GM18502 (cell line): Measurements from ENCODE around the gene ELP4.
A peak's percentile ranks its signal among the peaks of the same experiment; 100 is the strongest.
"Not testable (repeated sequence)": the region's sequence is repeated elsewhere in the genome, so short reads cannot be mapped to it uniquely, and the experiment has no call there.

Experiments
- ATAC-seq: cut with Tn5 transposase; IDR thresholded peaks from one replicate; pipeline ENCODE4 v1.9.1; 2021; ENCODE audit warnings: mild to moderate bottlenecking; ENCODE audit not compliant: unreplicated experiment, poor library complexity

Gene ELP4

DNA sequence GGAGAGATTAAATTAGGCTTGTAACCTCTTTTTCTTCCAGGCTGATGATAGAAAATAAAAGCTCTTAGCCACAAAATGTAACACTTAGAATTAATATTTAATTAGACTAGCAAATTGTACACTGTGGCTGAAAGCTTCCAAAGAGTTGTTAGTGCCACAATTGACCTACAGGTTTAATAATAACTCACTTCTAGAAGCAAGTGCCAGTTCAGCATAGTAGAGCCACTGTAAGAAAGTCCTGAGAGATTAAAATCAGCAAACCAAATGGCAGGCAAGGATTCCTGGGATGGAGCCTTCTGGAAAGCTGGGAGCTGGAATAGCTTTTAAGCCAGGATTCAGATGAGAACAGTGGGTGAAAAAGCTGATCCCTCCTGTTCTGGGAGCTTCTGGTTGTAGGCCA, 131.0 kb downstream of the ELP4 start:
- no peak for ATAC-seq

DNA sequence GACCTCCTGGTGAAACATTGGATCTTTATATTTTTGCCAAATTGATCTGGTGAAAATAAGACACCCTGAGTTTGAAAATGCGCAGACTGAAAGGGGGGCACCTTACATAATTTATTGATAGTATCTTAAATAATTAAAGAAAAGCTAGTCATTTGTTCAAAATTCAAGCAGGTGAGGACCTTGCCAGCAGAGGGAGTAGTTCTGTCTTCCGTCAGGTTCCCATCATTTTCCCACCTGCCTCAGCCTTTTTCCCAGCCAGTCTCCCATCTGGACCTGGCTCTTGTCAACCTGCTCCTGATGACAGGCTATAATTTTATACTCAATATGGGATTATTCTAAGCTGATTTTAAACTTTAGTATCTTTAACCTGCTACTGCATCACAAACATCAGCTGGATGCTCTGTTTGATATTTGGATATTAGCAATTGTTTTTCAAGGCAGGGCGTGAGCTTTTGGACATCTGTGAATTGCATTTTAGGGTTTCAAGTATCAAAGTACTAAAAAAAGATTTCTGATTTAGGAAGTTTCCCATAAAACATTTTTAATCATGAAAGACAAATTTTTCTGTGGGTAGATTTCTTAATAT, 132.0 kb downstream of the ELP4 start:
- ATAC-seq = no peak

DNA sequence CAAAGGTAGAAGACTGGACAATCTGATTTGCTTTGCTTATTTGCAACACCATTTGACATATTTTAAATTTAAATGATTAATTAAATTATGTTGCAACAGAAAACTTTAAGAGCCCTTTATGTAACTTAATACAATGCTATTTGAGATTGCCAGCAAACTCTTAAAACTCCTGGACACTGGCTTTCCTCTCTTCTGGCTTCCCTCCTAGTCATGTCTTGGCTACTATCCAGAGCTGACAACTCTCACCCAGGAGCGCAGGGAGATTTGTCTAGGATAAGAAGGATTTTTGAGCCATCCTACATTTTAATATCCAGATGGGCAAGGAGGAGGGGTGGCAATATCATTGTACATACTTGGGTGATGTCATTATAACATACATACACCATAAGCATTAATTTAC, 134.3 kb downstream of the ELP4 start:
- no peak for ATAC-seq

DNA sequence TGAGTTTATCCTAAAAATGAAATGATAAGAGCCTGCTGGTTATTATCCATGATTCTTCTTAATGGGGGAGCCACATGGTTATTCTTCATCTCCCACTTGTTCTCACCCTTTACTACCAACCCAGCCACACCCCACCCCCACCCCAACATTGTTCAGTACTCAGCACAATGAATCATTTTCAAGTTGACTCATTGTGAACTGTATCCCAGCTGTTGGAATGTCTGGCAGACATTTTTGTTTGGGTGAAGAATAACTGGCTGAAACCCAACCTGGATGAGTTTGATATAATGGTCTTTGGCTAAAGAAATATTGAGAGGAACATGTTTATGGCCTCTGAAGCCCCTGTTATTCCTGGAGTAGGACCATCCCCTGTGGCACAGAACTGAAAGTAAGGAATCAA, 136.2 kb downstream of the ELP4 start:
- ATAC-seq = no peak

DNA sequence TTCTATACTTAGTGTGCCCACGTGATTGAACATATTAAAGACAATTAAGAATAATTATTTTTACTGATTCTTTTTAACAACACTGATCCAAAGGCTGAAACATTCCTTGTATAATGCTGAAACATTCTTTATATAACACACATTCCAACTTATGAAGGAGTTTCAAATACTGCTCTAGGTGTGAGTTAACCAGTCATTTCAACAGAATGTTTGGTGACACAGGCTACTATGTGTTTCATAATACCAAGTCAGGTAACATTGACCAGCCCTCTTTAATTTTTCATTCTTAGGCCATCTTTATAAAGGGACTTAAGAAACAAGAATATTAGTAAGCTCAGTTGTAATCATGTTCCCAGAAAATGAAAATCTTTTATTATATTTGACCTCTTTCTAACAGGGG, 136.6 kb downstream of the ELP4 start:
- no peak for ATAC-seq

DNA sequence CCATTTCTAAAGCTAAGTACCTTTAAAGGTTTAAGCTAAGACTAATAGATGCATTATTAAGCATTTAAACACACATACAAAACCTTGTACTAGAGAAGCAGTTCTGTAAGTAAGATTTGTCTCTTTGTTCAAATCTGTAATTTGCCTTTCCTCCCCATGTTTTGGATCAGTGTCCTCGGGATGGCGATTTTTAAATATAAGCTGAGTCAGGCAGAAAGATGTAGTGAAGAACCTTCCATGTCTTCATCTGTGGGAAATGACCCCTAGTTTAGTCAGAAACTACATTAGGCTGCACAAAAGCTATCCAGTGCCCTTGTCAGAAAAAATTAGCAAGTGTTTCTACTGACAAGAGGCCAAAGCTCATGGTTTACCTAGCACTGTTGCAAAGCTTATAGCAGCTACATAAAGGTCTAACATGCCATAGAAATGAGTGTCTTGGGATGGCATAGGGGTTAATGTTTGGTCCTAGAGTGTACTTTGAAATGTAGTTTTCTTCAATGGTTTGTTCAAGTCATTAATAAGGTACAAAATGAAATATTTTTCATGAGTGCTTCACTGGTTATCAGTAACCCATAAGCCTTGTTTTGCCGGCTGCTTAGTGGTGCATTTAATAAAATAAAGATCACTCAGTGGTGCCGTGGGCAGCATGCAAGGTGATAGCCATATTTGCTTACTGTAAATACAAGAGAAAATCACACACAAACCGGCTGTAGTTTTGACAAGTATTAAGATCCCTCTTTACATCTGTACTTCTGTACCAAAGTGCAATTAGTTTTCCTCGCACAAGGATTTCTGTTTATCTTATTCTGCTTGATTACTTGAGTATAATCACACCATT, 139.8 kb downstream of the ELP4 start:
- no peak for ATAC-seq

DNA sequence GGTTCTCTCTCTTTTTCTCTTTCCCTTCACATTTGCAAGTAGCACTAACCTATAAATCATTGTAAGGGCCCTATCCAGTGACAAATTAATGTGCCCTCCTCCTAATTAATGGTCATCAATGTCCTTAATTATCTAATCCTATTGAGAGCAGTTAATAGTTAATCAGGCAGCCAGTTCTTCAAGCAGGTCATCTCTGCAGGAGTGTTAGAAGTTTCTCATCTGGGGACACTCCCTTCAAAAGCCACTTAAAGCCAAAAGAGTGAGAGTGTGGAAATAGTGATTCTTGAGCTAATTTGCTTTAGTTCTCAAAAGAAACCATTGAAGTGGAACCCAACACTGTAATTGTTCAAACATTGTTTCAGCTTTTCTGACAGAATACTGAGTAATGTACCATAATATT, 141.6 kb downstream of the ELP4 start:
- no peak for ATAC-seq

DNA sequence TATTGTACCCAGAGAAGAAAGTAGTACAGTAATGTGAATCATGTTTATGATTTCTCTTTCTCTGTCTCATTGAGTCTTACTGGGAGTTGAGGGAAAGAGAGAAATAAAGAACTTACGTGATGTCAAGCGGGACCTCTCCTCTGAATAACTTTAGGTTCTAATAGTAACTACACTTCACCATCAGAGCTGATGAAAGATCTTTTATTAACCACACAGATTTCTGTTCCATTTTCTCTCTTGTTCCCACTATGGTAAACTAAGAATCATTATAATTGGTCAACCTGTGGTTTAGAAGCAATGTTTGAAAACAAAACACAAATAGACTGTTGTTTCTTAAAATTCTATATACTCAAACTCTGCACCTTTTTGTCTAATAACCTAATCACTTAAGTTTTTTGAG, 142.3 kb downstream of the ELP4 start:
- peak; percentile 57 for ATAC-seq

DNA sequence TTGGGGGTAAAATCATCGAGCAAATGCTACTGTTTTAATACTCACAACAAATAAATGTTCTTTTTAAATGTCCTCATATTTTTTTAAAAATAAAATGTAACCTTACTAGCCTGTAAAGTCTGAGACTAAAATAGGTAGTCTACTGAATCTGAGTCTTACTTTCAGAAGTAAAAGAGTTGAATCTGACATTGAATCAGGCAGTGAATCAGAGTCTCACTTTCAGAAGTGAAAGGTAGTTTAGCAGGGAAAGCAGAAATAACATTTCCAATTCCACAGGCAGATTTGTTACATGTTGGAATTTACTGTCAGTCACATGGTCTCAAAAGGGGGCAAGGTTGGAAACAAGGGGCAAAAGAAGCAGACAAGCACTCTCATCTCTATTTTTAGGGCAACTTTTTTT, 143.0 kb downstream of the ELP4 start:
- peak; percentile 76 for ATAC-seq

DNA sequence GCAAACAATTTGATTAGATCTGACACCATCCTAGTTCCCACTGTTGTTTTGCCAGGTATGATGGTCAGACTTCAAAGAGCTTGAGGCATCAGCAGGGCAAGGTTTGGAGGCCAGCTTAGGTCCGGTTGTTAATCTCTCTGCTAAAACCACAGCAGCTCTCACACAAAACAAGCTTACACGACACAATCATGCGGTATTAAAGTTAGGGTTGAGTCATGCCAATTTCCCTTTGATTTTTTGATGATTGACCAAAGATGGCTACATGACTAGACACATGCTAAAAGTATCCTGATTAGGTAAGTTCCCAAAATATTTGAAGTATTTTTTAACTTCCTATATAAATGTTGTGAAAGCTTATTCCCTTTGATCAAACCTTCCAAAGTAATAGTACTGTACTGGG, 145.9 kb downstream of the ELP4 start:
- no peak for ATAC-seq

DNA sequence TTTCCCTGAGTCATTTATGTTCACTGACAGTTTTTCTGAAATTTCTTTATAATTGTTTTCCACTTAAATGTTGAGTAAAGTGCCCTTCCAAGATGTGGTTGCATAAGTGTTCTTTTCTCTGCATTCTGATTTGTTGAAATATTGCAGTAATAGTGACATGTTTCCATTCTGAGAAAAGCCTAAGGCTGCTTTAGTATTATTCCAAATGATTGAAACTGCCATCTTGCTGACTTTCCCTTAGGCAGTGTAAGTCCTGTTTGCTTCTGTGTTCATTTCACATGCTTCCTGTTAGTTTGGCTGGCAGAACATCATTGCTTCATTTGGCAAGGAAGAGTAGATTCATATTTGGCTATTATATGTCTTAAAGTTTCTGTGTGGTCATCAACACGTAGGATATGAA, 146.5 kb downstream of the ELP4 start:
- ATAC-seq = no peak

DNA sequence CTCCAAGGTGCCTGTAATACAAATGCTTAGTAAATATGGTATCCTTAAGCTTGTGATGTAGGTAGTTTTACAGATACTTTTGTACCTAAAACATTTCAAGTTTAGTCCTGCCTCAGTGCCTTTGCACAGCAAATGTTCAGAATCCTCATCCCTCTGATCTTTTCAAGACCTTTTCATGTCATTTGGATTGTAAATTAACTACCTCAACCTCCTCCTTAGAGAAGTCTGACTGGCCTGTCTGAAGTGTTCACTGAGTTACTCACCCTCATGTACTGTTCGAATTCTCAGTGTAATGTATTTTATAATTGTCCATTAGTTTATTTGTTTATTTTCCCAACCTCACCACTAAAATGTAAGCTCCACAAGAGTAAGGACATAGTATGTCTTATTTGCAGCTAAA, 147.5 kb downstream of the ELP4 start:
- no peak for ATAC-seq

DNA sequence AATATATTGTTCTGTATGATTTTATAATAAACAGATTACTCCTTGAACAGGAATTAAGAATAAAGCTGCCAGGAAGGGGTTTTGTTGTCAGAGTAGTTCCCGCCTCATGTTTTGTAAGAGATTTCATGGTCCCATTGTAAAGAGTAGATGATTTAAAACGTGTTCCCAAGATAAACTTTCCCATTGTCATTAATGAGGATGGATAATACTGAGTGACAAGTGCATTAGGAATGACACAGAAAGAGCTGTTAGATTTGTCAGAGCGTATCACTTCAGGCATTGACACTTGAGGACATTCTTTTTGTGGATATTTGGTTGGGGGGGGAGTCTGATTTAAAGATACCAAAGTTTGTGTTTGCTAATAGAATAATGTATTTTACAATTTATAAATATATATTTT, 154.6 kb downstream of the ELP4 start:
- no peak for ATAC-seq

DNA sequence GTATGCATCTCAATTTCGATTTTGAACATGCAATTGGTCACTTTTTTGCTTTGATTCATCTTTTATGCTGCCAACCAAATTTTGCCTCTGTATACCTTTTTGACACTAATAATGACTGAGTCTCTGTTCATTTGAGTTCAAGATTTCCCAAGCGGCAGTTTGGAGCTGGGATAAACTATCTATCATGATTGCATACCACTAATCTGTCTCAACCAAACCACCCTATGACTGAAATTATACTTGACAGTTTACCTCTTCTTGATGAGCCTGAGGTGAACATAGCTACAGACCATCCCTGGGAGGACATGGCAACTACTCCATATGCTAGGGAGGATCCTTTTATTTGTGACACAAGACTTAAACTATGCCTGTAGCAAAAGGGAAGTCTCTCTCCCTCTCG, 155.4 kb downstream of the ELP4 start:
- no peak for ATAC-seq

DNA sequence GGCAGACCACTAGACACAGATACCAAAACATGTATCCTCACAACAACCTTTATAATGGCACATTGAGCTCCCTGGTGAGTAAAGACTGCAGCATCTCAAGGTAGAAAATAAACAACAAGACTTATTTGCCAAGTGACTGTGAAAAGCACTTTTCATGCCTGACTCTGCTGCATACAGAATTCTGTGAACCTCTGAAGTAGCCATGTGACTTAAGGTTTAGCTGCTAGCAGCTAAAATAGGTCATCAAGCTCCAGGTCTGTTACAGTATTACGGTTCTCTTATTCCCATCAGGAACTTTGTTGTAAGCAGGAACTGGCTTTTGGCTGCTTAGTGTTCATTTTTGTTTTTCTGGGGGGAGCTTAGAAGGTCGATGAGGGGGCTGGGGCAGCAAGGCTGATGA, 162.1 kb downstream of the ELP4 start:
- ATAC-seq = no peak

DNA sequence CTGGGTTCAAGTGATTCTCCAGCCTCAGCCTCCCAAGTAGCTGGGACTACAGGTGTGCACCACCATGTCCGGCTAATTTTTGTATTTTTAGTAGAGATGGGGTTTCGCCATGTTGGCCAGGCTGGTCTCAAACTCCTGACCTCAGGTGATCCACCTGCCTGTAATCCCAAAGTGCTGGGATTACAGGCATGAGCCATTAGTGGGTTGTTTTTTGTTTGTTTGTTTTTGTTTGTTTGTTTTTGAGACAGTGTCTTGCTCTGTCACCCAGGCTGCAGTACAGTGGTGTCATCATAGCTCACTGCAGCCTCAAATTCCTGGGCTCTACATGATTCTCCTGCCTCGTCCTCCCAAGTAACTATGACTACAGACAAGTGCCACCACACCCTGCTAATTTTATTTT, 163.5 kb downstream of the ELP4 start:
- not testable (repeated sequence) for ATAC-seq

DNA sequence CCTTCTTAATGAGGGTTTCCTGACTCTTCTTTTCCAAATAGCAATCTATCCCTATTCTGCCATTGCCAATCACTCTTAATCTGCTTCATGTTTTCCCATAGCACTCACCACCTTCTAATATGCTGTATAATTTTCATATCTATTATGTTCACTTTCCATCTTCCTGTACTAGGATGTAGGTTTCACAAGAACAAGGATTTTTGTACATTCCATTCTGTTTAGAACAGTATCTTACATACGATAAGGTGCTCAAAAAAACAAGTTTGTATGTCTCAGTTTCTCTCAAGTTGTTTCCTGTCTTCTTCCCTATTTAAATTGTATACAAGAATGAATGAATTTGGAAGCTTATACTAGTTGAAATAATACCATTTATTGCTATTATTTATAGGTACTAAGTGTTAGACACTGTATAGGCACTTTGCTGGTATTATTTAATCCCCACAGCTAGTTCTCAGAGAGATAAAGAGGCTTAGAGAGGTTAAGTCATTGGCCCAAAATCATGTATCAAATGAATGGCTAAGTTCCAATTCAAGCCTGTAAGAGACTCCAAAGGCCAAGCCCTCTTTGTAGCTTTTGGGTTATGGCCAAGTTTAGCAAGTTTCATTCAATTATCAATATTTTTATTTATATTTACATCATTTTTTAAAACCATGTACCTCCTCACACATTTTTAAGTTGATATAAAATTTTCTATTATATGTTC, 166.9 kb downstream of the ELP4 start:
- ATAC-seq = no peak

DNA sequence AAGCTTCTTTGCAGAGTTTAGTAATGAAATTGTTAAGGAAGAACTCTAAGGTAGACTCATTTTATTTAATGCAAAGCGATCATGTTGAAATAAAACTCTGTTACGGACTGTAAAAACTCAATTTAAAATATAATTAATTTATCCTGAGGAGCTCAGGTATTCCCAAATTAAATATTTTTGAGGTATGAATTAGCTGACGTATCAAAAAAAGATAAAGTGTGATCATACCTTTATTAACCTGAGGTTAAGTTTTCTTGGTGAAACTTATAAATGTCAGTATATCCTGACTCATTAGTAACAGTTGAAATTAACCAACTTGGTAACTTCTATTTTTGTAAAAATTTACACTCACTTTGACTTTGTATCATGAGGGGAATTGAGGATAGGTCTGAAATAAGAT, 171.2 kb downstream of the ELP4 start:
- no peak for ATAC-seq

DNA sequence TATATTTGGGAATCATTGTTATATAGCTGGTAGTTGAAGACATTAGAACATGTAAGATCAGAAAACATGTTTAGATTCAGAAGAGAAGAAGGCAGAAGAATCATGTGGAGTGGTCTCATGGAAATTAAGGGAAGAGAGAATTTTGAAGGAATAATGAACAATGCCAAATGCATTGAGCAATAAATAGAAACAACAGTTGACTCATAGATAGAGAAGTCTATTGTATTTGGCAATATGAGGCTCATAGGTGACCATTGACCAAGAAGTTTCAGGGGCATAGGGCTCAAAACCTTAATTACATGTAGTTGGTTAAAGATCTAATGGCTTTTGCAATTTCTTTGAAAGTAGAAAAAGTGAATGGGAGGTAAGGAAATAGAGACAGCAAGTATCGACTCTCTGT, 177.7 kb downstream of the ELP4 start:
- ATAC-seq = no peak

DNA sequence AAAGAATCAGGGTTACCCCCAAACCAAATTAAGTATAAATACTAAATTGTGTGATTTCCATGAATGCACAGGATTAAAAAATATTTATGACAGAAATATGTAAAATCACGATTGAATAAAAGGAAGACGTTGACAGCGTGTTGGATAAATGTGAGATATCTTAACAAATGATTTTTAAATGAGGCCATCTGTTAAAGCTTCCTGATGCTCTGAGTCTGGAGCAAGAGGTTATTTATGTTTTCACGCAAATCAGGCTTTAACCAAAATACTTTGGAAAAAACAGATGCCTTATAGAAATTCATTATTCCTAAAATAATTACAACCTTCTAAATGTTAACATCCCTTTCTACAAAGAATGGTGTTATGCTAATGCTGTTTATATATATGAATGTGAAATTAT, 178.3 kb downstream of the ELP4 start:
- no peak for ATAC-seq

DNA sequence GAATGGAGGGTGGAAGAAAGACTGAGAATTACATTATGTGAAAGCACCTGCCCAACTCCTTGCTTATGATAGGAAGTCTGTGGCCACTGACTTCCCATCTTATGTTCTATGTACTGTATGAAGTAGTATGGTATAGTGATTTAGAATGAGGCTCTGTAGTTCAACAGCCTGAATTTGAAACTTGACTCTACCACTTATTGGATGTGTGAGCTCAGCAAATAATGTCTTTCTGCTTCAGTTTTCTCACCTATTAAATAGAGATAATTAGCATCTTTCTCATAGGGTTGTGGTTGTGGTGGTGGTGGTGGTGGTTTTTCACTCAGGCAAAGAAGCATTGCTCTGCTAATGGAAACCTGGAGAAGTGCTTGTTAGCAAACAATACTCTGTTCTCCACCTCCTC, 180.0 kb downstream of the ELP4 start:
- no peak for ATAC-seq

DNA sequence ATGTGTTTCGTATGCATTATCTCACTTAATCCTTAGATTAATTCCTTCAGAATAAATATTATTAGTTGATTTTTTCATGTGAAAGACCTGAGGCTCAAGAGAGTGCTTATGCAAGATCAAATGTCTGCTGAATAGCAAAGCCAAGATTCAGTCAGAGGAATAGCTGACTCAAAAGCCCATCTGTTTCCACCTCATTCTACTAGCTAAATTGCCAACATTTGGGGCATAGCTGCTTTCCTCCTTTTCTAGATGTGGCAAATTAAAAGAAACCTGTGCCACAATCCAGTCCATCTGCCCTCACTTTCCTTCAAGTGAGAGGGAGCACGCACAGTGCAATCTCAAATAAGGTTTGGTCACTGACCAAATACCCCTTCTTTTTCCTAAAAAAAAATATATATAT, 180.5 kb downstream of the ELP4 start:
- no peak for ATAC-seq
